ENCODE measurements around the gene STEAP2.

GRCh38 chr7:90210981-90211380 lies 559 bp upstream of the STEAP2 start:
- TF ChIP-seq CTCF (IDR thresholded peaks at IDR 0.05), result no peak
- no peak for TF ChIP-seq POLR2A (IDR thresholded peaks at IDR 0.05)
- TF ChIP-seq EP300 (IDR thresholded peaks at IDR 0.05), result no peak
